Thyroid gland (tissue), 4 donors: ENCODE results near the gene PTPN14. TPM values are rescaled to one million over a fixed set of nuclear protein-coding genes. Genes with fewer than 3 reads are reported as not detected.

Experiments used
- DNase-seq, 2 donors: peaks; one replicate each; pipeline ENCODE4 v3.0.0-alpha.2; 2019
- H3K27ac ChIP-seq, 3 donors: fragments of 200-600 bp; sonication (generic); 1 replicate in 2 of 3; 2 replicates in 1 of 3; pipeline ENCODE4 v1.5.1; 2016 to 2019; ENCODE audit warnings: mild to moderate bottlenecking in 1 of 3, moderate library complexity in 1 of 3
- H3K27me3 ChIP-seq: fragments of 200-600 bp; sonication (generic); one replicate; pipeline ENCODE4 v1.5.1; 2019
- H3K36me3 ChIP-seq, 2 donors: fragments of 200-600 bp; sonication (generic); one replicate each; pipeline ENCODE4 v1.5.1; 2016 to 2019
- H3K4me1 ChIP-seq, 2 donors: fragments of 200-600 bp; sonication (generic); one replicate each; pipeline ENCODE4 v1.5.1; 2017 to 2019
- H3K4me3 ChIP-seq, 3 donors: fragments of 200-600 bp; sonication (generic); replicated peaks in 1 of 3; 1 replicate in 2 of 3; 2 replicates in 1 of 3; pipeline ENCODE4 v1.5.1; 2016; ENCODE audit warnings: mild to moderate bottlenecking in 1 of 3
- H3K9me3 ChIP-seq: fragments of 200-600 bp; sonication (generic); one replicate; pipeline ENCODE4 v1.5.1; 2017
- CTCF ChIP-seq, 6 experiments: fragments of 200-600 bp in 3 of 6; fragments of 450-650 bp in 3 of 6; sonication (generic) in 3 of 6; IDR thresholded peaks; one replicate each; pipeline ENCODE4 v1.5.1; 2016 to 2019; ENCODE audit warnings: antibody characterized with exemption in 6 of 6, mild to moderate bottlenecking in 2 of 6, inconsistent platforms in 1 of 6, moderate library complexity in 1 of 6
- POLR2A ChIP-seq, 2 donors: fragments of 450-650 bp; IDR thresholded peaks; one replicate each; pipeline ENCODE4 v1.6.1; 2017; ENCODE audit warnings: antibody characterized with exemption in 2 of 2, mild to moderate bottlenecking in 2 of 2, moderate library complexity in 1 of 2
- WGBS, 2 donors: methylation state at CpG; one replicate each; pipeline ENCODE4 v1.1.5; 2017; 5-methylcytosine and 5-hydroxymethylcytosine counted together
- intact Hi-C: fragments of 100-400 bp; cut with DNase I; formaldehyde crosslinking; loops from one replicate; pipeline ENCODE4 v1.15.1; 2023
- total RNA-seq, 4 donors: library from RNA; depleted of rRNA; stranded (reverse); fragments of >200 nt; gene quantifications; one replicate each; pipeline ENCODE4 v1.2.3, GENCODE V29; 2016

The PTPN14 gene
- total RNA-seq, 4 donors from 2014 or later, result 28.1 to 33.4 (median 31.8) TPM

DNA sequence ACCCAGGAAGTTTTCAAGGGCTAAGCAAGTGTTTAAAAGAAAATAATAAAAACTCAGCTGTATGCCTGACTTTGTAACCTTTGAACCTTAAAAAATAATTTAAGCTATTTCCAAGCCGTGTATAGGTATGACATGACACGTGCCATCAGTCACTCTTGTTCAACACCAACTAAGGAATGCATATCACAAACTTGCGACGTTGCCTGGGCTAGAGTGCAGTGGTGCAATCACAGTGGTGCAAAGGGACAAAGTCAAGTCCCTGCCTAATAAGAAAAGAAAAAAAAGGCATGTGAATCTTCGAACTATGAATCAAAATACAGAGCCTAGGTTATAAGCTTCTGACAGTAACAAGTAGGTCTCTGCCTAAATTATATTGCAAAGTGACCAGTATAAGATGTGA, 191.3 kb downstream of the PTPN14 start:
- H3K27me3 ChIP-seq, result no peaks in the 10 kb centered on the region
- intact Hi-C loops, result no loop called here
- no peaks in the 10 kb centered on the region for H3K9me3 ChIP-seq
- 94 to 97% methylated on average over 5 of the region's 5 CpGs for WGBS, 2 donors
- DNase-seq, result no peak
- peaks cover 0 to 12% of the 10 kb centered on the region in 2 donors for H3K4me1 ChIP-seq
- H3K36me3 ChIP-seq, result peaks cover 10 to 17% of the 10 kb centered on the region in 2 donors
- no peak overlapping the region for H3K4me3 ChIP-seq
- no peak for TF ChIP-seq POLR2A (IDR thresholded peaks at IDR 0.05)
- TF ChIP-seq CTCF (IDR thresholded peaks at IDR 0.05), result no peak
- H3K27ac ChIP-seq, result no peak overlapping the region

DNA sequence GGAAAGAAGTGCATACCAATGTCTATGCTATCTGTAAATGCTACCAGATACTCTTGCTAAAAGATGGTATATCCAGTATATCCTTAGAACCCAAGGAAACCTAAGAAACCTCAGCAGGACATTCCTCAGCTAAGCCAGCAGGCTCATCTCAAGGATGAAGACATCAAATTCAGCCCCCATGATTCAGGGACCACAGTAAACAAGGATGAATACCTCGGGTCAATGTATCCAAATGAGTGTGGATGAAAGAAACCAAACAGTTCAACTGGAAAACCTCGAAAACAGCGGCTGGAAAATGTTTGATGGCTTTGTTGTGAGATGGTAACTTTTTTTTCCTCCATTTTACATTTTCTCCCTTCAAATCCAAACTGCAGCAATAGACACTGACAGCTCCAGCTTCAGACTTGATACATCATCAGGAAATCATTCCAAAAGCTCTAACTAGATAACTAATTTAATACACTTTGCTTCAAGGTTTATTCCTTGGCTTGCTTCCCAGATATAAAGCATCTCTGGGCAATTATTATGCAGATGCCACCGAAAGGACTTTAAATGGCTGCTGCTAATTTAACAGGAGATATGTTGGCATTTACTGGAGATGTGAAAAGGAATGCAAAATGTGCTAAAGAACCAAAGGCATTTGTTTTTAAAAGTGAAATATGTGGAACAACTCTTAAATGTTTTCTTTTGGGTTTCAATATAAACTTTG, 196.8 kb downstream of the PTPN14 start:
- H3K4me1 ChIP-seq, result no peaks in the 10 kb centered on the region
- H3K4me3 ChIP-seq, result no peak overlapping the region
- no peak for DNase-seq
- TF ChIP-seq POLR2A (IDR thresholded peaks at IDR 0.05) (no peak), CTCF (IDR thresholded peaks at IDR 0.05) (no peak)
- no peaks in the 10 kb centered on the region for H3K27me3 ChIP-seq
- H3K9me3 ChIP-seq, result no peaks in the 10 kb centered on the region
- intact Hi-C loops, result no loop called here
- no peak overlapping the region for H3K27ac ChIP-seq
- H3K36me3 ChIP-seq, result peaks cover 8 to 10% of the 10 kb centered on the region in 2 donors
- 77 to 87% methylated on average over 4 of the region's 4 CpGs for WGBS, 2 donors

GRCh38 chr1:214352838-214353237, 198.6 kb downstream of the PTPN14 start:
- WGBS, 2 donors, result 91 to 96% methylated on average over 4 of the region's 4 CpGs
- no peak for DNase-seq
- no peak for TF ChIP-seq POLR2A (IDR thresholded peaks at IDR 0.05)
- no peak for TF ChIP-seq CTCF (IDR thresholded peaks at IDR 0.05)
- Histone ChIP-seq H3K27ac (no peak overlapping the region), H3K4me3 (no peak overlapping the region), H3K9me3 (no peaks in the 10 kb centered on the region), H3K36me3 (peaks cover 8% of the 10 kb centered on the region in 2 donors), H3K4me1 (no peaks in the 10 kb centered on the region), H3K27me3 (no peaks in the 10 kb centered on the region)
- intact Hi-C loops, result no loop called here

- no peak overlapping the region for H3K27ac ChIP-seq
- no peak for TF ChIP-seq POLR2A (IDR thresholded peaks at IDR 0.05)
- no peaks in the 10 kb centered on the region for H3K27me3 ChIP-seq
- intact Hi-C loops, result no loop called here
- WGBS, 2 donors, result 76 to 91% methylated on average over 2 of the region's 2 CpGs
- H3K9me3 ChIP-seq, result no peaks in the 10 kb centered on the region
- H3K4me1 ChIP-seq, result no peaks in the 10 kb centered on the region
- no peak for DNase-seq
- peaks cover 0 to 3% of the 10 kb centered on the region in 2 donors for H3K36me3 ChIP-seq
- H3K4me3 ChIP-seq, result no peak overlapping the region
These were observed 199.7 kb downstream of the PTPN14 start for GRCh38 chr1:214351551-214352277.

DNA sequence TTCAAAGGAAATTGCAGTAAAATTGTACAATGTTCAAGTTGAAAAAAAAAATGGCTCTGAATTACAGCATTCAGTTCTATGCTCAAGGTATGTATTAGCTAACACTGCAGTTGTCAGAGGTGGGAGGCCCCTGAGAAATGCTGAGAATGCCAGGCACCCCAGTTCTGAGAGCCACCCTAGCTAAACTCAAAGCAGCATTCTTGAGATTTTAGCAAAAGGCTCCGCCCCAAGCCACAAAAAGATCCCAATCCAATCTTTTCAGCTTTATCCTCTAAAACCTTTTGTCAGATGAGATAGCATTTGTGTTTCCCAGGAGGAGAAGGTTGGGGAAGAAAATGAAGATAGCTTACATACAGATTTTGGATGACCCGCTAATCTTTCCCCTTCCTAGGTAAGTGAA, 201.6 kb downstream of the PTPN14 start:
- Histone ChIP-seq H3K4me1 (no peaks in the 10 kb centered on the region), H3K4me3 (no peak overlapping the region), H3K27ac (no peak overlapping the region), H3K36me3 (no peaks in the 10 kb centered on the region), H3K27me3 (no peaks in the 10 kb centered on the region), H3K9me3 (no peaks in the 10 kb centered on the region)
- WGBS, 2 donors, result 96 to 100% methylated on average over 2 of the region's 2 CpGs
- TF ChIP-seq POLR2A (IDR thresholded peaks at IDR 0.05), result no peak
- no peak for TF ChIP-seq CTCF (IDR thresholded peaks at IDR 0.05)
- intact Hi-C loops, result no loop called here
- DNase-seq, result no peak
